NCI-H82 treated with DMSO at 0.1 percent for 48 hours (cell line): Measurements from ENCODE around the gene FHOD3.
"Not testable (repeated sequence)": the region's sequence is repeated elsewhere in the genome, so short reads cannot be mapped to it uniquely, and the experiment has no call there.

ENCODE experiments used
- DNase-seq: peaks from one replicate; lab custom pipeline; 2025; ENCODE audit not compliant: unreplicated experiment; lab: John Stamatoyannopoulos, UW

FHOD3 gene

DNA sequence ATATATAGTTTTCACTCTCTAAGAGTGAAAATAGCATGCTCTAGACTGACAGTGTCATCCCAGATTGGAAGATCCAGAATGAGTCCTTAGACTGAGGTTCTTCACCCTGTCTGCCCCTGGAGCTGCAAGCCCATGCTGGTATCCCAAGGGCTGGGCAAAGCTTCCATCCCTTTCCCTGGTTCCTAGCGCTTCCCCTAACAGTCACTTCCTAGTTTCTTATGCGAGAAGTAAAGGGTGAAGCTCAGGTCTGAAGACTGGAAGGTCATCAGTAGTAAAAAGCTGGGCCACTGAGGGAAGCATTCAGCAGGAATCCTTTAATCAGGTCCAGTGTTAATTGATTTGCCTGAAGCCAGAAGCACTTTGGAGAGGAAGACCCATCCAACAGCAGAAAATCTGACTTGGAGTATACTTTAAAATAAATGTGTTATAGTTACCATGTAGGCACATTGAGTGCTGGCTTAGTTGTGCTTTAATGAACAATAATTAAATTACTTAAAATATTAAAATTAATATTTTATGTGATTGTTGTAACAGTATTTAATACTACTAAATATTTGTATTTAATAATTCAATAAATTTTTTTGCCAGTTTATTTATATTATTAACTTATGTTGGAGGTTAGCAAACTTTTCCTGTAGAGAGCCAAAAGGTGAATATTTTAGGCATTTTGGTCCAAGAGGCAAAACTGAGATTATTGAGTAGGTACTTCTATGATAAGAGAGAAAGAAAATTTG lies 237.9 kb downstream of the FHOD3 start:
- no peak for DNase-seq

DNA sequence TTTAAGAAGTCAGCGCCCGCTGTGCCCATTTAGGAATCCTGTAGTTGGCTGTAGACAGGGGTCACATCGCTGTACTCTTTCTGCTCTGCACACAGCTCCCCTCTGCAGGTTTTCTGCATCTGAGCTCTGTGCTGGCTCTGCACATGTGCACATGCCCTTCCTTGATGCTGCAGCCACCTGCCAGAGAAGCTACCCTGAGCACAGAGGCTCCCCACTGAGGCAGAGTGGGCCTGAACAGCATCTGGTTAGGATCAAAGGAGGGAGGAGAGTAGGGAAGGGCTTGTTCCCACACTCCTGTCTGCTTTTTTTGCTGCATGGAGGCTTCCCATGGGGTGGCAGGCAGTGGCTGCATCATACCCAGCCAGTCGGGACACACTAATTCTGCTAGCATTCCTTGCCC lies 238.9 kb downstream of the FHOD3 start:
- no peak for DNase-seq

DNA sequence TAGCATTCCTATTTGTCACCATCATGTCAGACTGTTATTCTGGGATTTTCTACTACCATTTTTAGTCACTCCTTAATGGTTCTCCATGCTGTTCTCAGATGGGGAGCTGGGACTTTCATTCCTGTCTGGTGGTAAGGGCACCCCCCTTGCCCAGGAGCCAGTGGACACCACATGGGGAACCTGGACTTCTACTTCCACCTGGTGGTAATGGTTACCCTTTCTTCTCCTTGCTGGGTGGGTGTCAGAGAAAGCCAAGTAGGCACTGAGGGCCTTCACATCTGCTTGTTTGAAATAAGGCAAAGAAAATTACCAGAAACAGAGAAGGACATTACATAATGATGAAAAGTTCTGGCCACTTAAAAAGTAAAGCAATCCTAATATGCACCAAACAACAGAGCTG lies 239.8 kb downstream of the FHOD3 start:
- no peak for DNase-seq

DNA sequence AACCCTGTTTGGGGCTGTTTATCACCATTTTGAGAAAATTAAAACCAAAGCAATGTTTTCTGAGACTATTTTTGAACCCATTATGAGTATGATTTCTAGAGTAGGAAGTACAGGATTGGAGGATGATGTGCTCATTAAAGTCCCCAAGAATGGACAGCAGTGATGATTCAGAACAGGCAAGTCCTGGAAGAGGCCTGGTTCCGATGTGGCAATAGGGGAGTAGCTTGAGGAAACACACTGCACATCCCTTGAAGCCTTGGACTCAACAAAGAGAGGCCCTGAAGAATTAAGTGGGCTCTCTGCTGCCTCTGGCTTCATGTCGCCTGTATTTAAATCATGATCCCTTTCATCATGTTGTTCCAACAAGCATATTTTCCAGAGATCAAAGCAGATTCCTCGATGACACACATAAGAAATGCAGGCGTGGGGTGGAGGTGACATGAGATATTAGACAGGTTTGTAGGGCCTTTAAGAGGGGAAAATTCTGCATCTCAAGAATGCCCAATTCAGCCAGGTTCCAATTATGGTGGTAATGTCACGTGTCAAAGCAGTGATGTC lies 242.2 kb downstream of the FHOD3 start:
- DNase-seq = no peak

DNA sequence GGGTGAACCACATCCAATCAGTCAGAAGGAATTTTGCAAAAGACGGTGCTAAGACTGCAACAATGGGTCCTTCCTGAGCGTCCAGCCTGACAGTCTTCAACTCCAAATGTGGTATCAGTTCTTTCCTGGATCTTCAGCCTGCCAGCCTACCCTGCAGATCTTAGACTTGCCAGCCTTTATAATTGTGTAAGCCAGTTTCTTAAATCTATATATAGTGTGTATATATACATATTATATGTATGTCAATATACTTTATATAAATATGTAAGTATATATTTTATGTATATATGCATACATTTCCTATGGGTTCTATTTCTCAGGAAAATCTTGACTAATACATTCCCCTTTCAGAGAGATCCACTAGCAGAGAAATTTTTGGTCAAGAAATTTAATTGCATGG lies 245.5 kb downstream of the FHOD3 start:
- DNase-seq = no peak

DNA sequence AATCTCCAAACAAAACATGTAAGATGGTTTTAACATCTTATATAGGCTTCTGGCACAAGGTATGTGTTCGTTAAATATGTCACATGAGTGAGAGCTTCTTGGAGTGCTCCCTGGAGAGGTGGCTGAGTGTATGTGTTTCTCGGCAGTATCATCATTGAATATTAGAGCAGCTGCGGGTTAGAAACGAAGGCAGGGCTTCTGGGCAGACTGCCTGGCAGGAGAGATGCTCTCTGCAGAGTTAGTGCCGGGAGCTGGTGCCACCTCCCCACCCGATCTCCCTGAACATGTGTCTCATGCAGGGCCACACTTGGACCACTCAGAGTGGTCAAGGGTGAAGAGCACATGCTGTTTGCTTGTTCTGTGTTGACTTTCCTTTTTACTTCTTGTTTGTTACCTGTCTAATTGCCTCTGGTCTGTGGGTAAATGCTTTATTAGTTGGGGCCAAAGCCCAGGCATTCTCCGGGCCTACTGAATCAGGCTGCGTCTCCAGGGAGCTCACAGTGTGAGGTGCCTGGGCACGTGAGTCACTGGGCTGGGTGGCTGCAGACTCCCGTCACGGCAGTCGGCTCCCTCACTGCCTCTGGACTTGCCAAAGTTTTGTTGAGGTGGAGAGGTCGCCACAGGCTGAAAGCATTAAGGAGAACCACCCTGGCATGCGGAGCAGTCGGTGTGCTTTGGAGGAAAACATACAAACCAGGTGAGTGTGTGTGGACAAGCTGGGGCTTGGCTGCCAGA lies 246.6 kb downstream of the FHOD3 start:
- DNase-seq = no peak

DNA sequence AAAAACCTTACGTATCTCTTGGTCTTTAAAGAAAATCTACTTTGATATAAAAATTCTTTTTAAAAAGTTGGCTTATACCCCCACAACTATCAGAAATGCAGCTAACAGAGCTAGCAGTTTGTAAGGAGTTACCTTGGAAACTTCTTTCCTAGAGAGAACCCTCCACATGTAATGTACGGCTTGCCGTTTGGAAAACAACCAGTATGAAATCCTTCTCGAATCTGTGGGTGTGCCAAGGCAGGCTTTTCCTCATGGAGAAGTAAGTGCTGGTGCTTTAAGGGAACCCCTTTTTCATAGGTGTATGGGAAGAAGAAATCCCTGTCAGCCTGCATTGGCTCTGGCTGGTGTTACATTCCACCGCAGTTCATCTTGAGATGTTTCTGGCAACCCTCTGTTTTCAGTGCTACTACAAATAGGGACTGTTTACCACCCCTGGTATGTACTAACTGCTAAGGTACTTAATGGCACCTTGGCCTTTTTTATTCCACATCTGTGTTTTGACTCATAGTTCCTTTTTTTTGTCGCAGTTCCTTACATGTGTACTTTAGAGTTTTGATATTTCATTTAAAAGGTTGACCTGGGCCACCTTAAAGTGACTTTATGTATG lies 248.4 kb downstream of the FHOD3 start:
- no peak for DNase-seq

DNA sequence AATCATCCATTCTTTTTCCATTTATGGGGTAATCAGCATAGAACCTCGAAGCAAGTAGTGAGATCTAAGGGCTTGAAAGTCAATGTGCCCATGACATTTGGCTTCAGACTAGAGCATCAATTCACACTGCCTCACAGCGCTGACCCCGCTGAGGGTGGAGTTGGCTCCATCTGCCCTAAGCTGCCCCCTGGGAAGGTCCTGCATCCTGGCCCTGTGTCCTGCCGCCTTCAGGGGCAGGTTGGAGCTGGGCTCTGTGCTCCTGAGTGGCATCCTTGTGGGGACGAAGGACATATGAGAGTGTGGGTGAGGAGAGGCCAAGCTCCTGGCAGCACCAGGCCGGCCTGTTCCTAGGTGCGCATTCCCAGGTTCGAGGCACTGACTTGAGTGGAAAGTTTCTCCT lies 249.4 kb downstream of the FHOD3 start:
- DNase-seq = no peak

DNA sequence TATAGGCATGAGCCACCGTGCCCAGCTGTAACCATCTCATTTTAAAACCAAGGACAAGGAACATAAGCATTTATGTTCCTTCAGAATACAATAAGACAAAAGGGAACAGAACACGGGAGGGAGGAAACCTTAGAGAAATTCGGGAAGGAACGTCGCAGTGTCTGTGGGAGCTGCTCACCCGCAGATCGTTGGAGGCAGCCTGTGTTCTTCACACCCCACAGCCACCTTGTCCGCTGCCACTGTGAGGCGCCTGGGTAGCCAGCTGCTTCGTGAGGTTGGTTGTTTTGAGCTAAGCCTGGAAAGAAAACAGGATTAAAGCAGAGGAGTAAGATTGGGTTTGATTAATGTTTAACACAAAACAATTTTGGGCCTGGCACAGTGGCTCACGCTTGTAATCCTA lies 250.0 kb downstream of the FHOD3 start:
- DNase-seq = peak; percentile 58

DNA sequence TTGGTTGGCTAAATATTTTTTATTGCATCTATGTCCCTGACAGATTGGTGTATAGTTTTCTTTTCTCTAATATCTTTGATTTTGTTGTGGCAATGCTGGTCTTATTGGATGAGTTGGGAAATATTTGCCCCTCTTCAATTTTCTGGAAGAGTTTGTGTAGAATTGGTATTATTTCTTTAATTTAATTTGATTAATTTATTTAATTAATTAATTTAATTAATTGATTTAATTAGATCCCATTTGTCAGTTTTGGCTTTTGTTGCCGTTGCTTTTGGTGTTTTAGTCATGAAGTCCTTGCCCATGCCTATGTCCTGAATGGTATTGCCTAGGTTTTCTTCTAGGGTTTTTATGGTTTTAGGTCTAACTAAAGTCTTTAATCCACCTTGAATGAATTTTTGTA lies 253.8 kb downstream of the FHOD3 start:
- DNase-seq = not testable (repeated sequence)

DNA sequence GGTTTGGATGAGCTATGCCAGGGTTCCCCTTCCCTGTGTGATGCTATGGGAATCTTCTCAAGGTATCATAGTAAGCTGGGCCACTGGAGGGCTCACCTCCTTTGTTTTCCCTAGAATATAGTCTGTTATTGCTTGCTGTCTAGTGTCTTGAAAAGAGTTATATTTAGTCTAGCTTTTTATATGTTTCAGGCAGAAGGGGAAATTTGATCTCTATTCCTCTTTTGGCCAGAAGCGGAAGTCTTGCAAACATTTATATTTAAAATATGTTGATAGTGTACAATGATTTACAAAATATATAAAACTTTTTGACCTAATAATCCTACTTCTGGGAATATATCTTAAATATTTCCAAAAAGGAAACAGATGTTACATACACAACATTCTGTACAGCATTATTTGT lies 260.7 kb downstream of the FHOD3 start:
- no peak for DNase-seq

DNA sequence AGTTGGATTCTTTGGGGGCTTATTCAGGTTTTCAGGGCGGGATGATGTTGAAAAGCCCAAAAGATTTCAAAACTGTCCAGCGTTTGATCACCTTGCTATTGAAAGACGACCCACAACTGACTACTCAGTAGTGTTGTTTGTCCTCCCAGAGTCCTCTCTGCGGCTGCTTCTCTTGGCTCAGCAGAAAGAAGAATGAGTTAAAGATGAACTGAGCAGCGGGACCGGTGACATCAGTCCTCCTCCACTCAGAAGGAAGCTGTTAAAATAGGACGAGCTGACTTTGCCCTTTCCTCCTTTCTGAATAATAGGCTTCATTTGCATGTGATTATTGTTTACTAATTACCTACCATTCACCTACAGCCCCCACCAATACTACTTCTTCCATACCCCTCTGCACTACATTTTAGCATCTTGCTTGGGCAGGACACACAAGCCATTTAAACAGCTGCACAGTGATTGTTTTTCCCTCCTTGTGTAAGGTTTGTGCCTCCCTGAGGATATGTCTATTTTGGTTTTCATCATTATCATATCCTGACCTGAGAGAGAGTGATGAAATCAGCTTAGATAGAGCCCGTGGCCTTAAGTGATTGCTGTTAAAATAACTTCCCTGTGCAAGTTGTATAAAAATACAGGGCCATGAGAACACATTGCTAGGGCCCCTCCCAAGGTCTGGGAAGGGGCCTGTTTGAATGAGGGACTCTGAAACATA lies 261.8 kb downstream of the FHOD3 start:
- no peak for DNase-seq

DNA sequence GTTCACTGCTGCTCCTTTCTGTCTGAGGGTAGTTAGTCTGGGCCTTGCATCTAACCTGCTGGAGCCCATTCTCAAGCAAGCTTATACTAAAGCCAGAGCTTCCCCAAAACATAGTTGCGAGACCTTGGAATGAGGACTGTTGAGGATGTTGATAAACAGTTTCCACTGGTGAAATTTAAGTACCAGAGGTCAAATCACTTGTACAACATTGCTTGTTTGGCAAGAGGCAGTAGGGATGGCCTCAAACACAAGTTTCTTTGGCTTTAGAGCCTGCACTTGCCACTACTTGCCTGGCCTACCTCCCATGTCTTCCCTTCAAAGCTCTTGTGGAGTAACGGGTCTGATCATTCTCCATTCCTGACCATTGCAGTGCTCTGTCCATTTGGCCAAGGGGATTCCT lies 262.7 kb downstream of the FHOD3 start:
- no peak for DNase-seq

DNA sequence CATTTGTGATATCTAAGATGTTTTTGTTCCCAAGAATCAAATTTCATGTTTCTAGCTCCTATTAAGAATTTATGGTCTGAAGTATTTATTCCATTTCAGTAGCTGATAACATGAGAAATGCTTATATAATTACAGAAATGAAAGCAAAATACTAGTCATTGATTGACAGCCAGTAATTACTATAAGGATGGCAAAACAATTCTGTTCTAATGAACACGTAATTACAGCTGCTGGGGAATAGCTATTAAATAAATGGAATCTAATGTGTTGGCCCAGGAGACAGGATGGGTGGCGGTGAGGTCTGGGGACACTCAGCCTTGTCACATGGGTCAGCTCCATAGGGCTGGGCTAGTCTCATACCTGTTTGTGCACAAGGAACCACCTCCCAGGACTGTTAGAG lies 263.5 kb downstream of the FHOD3 start:
- DNase-seq = no peak

DNA sequence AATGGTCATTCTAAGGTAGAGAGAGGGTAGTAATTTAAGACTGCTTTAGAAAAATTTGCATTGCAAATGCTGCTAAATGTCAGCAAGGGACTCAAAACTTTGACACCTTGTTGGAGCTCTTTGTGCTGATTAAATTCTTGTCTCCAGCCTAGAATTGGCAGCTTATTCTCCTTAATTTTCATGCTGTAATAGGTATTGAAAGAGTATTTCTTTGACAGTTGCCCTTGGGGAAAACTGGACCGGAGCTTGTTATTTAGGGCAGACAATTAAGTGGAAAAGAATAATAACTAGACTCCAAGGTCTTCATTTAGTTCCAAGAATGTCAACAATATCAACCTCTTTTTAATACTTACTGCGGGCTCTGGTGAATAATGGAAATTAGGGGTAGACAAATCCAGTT lies 267.3 kb downstream of the FHOD3 start:
- no peak for DNase-seq

DNA sequence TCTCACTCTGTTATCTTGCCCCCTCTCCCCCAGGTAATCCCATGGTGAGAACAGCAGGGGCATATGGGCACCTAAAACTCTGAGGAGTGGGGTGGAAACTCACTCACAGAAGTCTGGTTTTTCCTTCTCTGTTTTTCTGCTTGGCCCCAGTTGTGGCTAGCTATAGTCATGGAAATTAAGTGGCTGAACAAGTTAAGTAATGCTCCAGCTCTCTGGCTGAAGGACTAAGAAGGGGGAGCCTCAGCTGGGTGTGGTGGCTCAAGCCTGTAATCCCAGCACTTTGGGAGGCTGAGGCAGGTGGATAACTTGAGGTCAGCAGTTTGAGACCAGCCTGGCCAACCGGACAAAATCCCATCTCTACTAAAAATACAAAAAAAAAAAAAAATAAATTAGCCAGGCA lies 270.3 kb downstream of the FHOD3 start:
- DNase-seq = no peak

DNA sequence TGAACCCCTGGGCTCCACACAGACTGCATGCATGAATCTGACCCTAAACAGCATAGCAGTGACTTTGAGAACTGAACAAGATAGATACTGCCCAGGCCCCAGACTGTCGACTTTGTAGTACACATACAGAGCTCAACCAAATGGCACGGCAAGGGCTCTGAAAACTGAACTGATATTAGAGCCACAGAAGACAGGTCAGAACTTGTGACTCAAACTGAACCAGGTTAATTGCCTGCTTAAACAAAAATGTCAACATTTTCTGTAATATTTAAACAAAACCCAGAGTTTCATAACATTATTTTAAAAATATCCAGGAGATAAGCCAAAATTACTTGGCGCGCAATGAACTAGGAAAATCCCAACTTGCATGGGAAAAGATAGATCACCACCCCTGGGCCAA lies 271.0 kb downstream of the FHOD3 start:
- no peak for DNase-seq

DNA sequence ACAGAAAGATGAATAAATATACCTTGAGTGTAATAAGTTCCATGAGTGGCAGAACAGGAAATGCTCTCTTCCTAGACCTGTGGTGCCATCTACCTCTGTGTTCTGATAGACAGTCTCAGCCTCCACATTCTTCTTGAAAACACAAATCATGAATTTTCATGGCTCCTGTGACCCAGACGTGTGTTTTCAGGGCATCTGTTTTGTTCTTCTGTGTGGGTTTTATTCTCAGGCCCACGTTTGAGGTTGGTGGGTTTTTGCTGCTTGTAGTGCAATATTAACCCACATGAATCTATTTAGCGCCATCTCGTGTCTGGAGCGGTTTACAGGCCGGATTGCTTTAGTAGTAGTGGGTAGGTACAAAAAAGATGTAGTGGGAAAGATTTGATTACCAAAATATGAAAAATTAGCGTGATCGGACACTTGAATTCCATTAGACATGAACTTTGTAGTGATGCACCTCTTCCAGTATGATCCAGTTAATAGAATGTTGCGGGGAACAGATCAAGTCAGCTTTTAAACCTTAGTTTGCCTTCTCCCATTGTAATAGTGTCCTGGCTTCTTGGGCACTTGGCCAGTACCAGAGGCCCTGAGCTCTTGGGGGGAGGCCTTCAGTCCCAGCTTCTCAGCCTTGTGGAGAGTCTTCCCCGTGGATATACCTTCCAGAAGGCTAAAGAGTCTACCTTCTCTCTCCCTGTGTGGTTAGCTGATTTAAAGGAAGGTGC lies 274.8 kb downstream of the FHOD3 start:
- peak; percentile 39 for DNase-seq

DNA sequence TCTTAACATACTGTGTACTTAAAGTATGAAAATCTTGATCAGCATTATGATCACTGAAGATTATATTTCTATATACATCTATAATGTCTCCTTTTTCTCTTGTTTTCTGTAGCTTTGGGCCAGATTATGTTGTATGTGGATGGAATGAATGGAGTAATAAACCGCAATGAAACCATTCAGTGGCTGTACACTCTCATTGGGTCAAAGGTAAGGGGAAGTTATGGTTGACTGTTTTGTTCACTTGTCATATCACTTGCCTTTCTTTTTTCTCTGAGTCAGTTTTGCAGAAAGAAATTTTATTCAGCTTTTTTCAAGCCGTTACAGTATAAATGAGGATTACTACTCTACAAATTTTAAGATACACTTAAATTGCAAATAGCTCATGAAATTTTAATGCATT lies 278.8 kb downstream of the FHOD3 start:
- no peak for DNase-seq

DNA sequence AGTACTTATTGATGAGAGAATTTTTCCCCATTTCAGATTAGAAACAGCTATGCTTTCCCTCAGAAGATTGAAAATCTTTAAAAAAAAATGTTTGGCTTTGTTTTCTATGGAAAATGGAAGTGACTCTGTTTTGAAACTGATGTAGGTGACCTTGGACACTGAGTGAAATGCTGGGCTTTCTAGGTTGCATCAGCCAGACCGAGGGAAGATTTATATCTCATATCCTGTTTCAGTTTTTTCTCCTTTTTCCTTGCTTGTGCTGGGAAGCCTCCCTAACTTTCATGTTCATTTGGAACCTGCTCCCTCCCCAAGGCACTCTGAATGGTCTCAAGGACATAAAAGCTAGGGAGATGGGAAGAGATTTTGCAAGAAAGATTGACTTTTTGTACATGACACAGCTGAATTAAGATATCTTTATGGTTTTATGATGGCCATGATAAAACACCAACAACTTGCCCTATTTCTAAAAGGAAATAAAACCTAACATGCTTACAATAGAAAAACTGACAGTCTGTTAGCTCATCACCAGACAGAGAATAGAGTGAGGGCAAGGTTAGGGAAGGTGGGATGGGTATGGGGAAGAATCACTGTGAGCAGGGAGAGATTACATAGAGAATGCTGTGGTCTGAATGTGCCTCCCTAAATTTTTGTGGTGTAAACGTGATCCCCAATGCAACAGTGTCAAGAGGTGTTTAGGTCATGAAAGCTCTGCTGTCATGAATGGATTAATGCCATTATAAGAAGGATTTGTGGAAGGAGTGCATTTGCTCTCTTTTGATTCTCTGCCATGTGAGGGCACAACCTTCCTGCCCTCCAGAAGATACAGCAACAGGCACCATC lies 281.6 kb downstream of the FHOD3 start:
- no peak for DNase-seq
